Stimulated activated naive B cell treated with anti-CD40 and anti-IgM and Interleukin-4, amounts not matched to agents 10 μg/mL and 1 μg/mL and 100 μg/mL, for 72 hours (primary cell): ENCODE results near the gene GINM1.

ENCODE experiments used
- ATAC-seq, 2 donors: fragments of 150-1000 bp; cut with Tn5 transposase; replicated peaks; 2 replicates each; pipeline ENCODE4 v1.10.0; 2021; ENCODE audit warnings: moderate library complexity in 1 of 2
- DNase-seq: peaks from one replicate; pipeline ENCODE4 v3.0.0; 2021
- H3K27ac Mint-ChIP-seq: one replicate; pipeline ENCODE4 v1.8.0; 2022; ENCODE audit warnings: mild to moderate bottlenecking, mixed read lengths
- H3K27me3 Mint-ChIP-seq, 2 donors: one replicate each; pipeline ENCODE4 v1.8.0; 2022; ENCODE audit warnings: mixed read lengths in 2 of 2
- H3K36me3 Mint-ChIP-seq, 2 donors: one replicate each; pipeline ENCODE4 v1.8.0; 2022; ENCODE audit warnings: mixed read lengths in 2 of 2, mild to moderate bottlenecking in 1 of 2
- H3K4me1 Mint-ChIP-seq, 2 donors: one replicate each; pipeline ENCODE4 v1.8.0; 2022; ENCODE audit warnings: mixed read lengths in 2 of 2, mild to moderate bottlenecking in 1 of 2
- H3K4me3 Mint-ChIP-seq, 2 donors: one replicate each; pipeline ENCODE4 v1.8.0; 2022; ENCODE audit warnings: mild to moderate bottlenecking in 2 of 2, mixed read lengths in 2 of 2, moderate library complexity in 1 of 2
- H3K9me3 Mint-ChIP-seq, 2 donors: one replicate each; pipeline ENCODE4 v1.8.0; 2022; ENCODE audit warnings: mixed read lengths in 2 of 2, mild to moderate bottlenecking in 1 of 2

Gene GINM1

DNA sequence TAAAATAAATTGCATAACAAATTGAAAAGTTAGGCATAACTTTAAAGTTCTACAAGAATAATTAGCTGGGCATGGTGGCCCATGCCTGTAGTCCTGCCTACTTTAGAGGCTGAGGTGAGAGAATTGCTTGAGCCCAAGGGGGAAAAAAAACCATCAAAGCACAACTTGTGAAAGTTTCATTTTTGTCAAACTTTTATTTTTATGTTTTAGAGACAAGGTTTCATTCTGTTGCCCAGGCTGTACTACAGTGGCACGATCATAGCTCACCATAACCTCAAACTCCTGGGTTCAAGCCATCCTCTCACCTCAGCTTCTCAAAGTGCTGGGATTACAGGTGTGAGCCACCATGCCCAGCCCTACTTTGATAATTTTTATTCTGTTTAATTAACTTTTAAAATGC lies 68.1 kb downstream of the GINM1 start:
- peaks cover 1 to 6% of the 10 kb centered on the region in 2 donors for H3K4me1 Mint-ChIP-seq
- no peak for ATAC-seq
- H3K36me3 Mint-ChIP-seq = peaks cover 18 to 25% of the 10 kb centered on the region in 2 donors
- no peaks in the 10 kb centered on the region for H3K27me3 Mint-ChIP-seq
- H3K27ac Mint-ChIP-seq = no peak overlapping the region
- H3K4me3 Mint-ChIP-seq = no peak overlapping the region
- H3K9me3 Mint-ChIP-seq = peaks cover under 1% of the 10 kb centered on the region in 2 donors
- DNase-seq = no peak

DNA sequence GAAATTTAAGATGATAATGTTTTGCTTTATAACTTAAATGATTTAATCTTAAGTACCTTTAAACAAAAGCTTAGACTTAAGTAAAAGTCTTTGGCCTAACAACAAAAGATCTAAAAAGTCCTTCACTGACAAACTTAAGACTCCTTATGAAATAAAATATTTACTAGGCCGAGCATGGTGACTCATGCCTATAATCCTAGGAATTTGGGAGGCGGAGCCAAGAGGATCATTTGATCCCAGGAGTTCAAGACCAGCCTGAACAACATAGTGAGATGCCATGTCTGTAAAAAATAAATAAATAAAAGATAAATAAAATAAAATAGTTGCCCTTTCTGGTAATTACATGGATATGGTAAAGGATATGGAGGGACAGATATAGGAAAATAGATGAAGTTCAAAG lies 69.9 kb downstream of the GINM1 start:
- Mint-ChIP-seq H3K9me3 (no peaks in the 10 kb centered on the region), H3K4me3 (no peak overlapping the region), H3K4me1 (peaks cover 4 to 6% of the 10 kb centered on the region in 2 donors), H3K27ac (no peak overlapping the region), H3K36me3 (peaks cover 16 to 22% of the 10 kb centered on the region in 2 donors), H3K27me3 (no peaks in the 10 kb centered on the region)
- ATAC-seq (no peak), DNase-seq (no peak)
